ENCODE measurements around the gene RGS12. TPM values are rescaled to one million over a fixed set of nuclear protein-coding genes. Genes with fewer than 3 reads are reported as not detected.

RGS12 gene
- total and polyA plus RNA-seq, 2 of the 13 experiments (the other 11 are each of a cell fraction or from before 2014, with no cell fraction given), result 21.0 to 27.7 TPM

GRCh38 chr4:3291411-3291968 is 1.3 kb upstream of the RGS12 start (continued):
- TF ChIP-seq, protein P1, sequence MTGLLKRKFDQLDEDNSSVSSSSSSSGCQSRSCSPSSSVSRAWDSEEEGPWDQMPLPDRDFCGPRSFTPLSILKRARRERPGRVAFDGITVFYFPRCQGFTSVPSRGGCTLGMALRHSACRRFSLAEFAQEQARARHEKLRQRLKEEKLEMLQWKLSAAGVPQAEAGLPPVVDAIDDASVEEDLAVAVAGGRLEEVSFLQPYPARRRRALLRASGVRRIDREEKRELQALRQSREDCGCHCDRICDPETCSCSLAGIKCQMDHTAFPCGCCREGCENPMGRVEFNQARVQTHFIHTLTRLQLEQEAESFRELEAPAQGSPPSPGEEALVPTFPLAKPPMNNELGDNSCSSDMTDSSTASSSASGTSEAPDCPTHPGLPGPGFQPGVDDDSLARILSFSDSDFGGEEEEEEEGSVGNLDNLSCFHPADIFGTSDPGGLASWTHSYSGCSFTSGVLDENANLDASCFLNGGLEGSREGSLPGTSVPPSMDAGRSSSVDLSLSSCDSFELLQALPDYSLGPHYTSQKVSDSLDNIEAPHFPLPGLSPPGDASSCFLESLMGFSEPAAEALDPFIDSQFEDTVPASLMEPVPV (CRISPR knock-in tag; IDR thresholded peaks at IDR 0.05), result 0 out of 2 replicates have a peak, but pooled peaks have one; percentile 37
- TF ChIP-seq TSC22D2 (CRISPR knock-in tag; IDR thresholded peaks at IDR 0.05; ENCODE audit: borderline replicate concordance), result 0 out of 2 replicates have a peak, but pooled peaks have one; percentile 20
- TF ChIP-seq, protein P2, sequence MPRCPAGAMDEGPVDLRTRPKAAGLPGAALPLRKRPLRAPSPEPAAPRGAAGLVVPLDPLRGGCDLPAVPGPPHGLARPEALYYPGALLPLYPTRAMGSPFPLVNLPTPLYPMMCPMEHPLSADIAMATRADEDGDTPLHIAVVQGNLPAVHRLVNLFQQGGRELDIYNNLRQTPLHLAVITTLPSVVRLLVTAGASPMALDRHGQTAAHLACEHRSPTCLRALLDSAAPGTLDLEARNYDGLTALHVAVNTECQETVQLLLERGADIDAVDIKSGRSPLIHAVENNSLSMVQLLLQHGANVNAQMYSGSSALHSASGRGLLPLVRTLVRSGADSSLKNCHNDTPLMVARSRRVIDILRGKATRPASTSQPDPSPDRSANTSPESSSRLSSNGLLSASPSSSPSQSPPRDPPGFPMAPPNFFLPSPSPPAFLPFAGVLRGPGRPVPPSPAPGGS (CRISPR knock-in tag; IDR thresholded peaks at IDR 0.05), result no peak
- no peak for TF ChIP-seq ZNF547 (CRISPR knock-in tag; IDR thresholded peaks at IDR 0.05)
- 0 out of 2 replicates have a peak, but pooled peaks have one; percentile 25 for TF ChIP-seq ZNF792 (CRISPR knock-in tag; IDR thresholded peaks at IDR 0.05)

- Histone ChIP-seq H3K36me3 (replicated peaks in 1 of 2; ENCODE audit: control insufficient read depth in 1 of 2, insufficient read depth in 2 of 2, low read length in 2 of 2) (no peaks in the 10 kb centered on the region), H3K4me2 (ENCODE audit: low read depth, low read length) (peak overlapping the region; percentile 99), H3K79me2 (ENCODE audit: insufficient read depth, low read length) (peaks cover 27% of the 10 kb centered on the region), H3K27ac (ENCODE audit: extremely low read length, insufficient read depth, low read length) (peak overlapping the region; percentile 83), H2AFZ (ENCODE audit: low read length) (no peak overlapping the region), H3K27me3 (ENCODE audit: control insufficient read depth in 1 of 2, insufficient read depth in 2 of 2, low read length in 2 of 2) (no peaks in the 10 kb centered on the region), H3K9ac (ENCODE audit: insufficient read depth, low read depth, low read length) (peak overlapping the region; percentile 78), H3K9me3 (ENCODE audit: low read length) (no peaks in the 10 kb centered on the region), H3K4me1 (ENCODE audit: insufficient read depth, low read length) (peaks cover 63% of the 10 kb centered on the region), H3K4me3 (replicated peaks in 1 of 3; ENCODE audit: insufficient read depth in 1 of 3, low read depth in 2 of 3, low read length in 3 of 3) (peak overlapping the region; percentile 79 to 88 (median 88)), H4K20me1 (ENCODE audit: insufficient read depth, low read length) (no peaks in the 10 kb centered on the region)
- no TSS peak for BruUV-seq (replicated peaks)
- FAIRE-seq (no peak), DNase-seq (ENCODE audit: low spot score) (peak; percentile 12), ATAC-seq (peak; percentile 66)
- intact Hi-C loops (cut with micrococcal nuclease; ENCODE audit: unreplicated experiment) (loop anchor here (5.0 kb wide), 1 partner anchor 150 kb away; the partner anchor contains the start of gene HGFAC), in situ Hi-C loops (cut with HindIII; ENCODE audit: extremely low pct_ligation_motif_present, low pct_unique_long_range_greater_than_20kb) (no loop called here)
- ChIA-PET POLR2A (interaction anchor here (1.4 kb wide), 1 partner anchor 116 kb away, joined by 3 read pairs; no protein-coding TSS in a partner anchor), CTCF (ENCODE audit: low intra/inter-chr PET ratio, low total read pairs) (no interaction called here)
- WGBS (ENCODE audit: low lambda C conversion rate), result under 1% methylated on average over 19 of the region's 60 CpGs
- TF ChIP-seq ZSCAN20 (CRISPR knock-in tag; IDR thresholded peaks at IDR 0.05; ENCODE audit: borderline replicate concordance) (peak; percentile 76; the same call in 1 of the 2 replicates), ZNF563 (CRISPR knock-in tag; IDR thresholded peaks at IDR 0.05) (0 out of 2 replicates have a peak, but pooled peaks have one; percentile 31), KLF11 (CRISPR knock-in tag; IDR thresholded peaks at IDR 0.05) (no peak), YEATS4 (CRISPR knock-in tag; IDR thresholded peaks at IDR 0.05; ENCODE audit: borderline replicate concordance) (peak; percentile 38; the same call in 1 of the 2 replicates), ZNF264 (CRISPR knock-in tag; IDR thresholded peaks at IDR 0.05) (no peak), ZNF556 (CRISPR knock-in tag; IDR thresholded peaks at IDR 0.05; ENCODE audit: borderline replicate concordance) (peak; percentile 66; the same call in 1 of the 2 replicates), ZNF678 (CRISPR knock-in tag; IDR thresholded peaks at IDR 0.05) (0 out of 2 replicates have a peak, but pooled peaks have one; percentile 57), ZHX1 (CRISPR knock-in tag; IDR thresholded peaks at IDR 0.05; ENCODE audit: low read depth) (0 out of 2 replicates have a peak, but pooled peaks have one; percentile 22)
- TF ChIP-seq, protein P3, sequence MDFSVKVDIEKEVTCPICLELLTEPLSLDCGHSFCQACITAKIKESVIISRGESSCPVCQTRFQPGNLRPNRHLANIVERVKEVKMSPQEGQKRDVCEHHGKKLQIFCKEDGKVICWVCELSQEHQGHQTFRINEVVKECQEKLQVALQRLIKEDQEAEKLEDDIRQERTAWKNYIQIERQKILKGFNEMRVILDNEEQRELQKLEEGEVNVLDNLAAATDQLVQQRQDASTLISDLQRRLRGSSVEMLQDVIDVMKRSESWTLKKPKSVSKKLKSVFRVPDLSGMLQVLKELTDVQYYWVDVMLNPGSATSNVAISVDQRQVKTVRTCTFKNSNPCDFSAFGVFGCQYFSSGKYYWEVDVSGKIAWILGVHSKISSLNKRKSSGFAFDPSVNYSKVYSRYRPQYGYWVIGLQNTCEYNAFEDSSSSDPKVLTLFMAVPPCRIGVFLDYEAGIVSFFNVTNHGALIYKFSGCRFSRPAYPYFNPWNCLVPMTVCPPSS (IDR thresholded peaks at IDR 0.05), result no peak
These were observed 751 bp upstream of the RGS12 start for GRCh38 chr4:3291969-3292570.

Measured in HepG2 (cell line).